ENCODE data around the gene PRORP.
A peak's percentile ranks its signal among the peaks of the same experiment; 100 is the strongest.
"Not testable (repeated sequence)": the region's sequence is repeated elsewhere in the genome, so short reads cannot be mapped to it uniquely, and the experiment has no call there.

The PRORP gene

DNA sequence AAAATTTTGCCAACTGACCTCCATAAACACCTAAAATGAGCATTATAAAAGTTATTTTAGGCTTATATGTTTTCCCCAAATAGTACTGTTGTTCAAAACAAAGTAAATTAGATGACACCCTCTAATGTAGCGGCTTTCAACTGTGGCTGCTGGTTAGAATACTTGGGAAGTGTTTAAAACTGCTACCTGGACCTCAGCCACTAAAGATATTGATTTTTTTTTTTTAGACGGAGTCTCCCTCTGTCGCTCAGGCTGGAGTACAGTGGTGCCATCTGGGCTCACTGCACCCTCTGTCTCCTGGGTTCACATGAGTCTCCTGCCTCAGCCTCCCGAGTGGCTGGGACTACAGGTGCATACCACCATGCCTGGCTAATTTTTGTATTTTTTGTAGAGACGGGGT lies 16.2 kb downstream of the PRORP start:
- no peak for DNase-seq (ENCODE audit: low read depth)

DNA sequence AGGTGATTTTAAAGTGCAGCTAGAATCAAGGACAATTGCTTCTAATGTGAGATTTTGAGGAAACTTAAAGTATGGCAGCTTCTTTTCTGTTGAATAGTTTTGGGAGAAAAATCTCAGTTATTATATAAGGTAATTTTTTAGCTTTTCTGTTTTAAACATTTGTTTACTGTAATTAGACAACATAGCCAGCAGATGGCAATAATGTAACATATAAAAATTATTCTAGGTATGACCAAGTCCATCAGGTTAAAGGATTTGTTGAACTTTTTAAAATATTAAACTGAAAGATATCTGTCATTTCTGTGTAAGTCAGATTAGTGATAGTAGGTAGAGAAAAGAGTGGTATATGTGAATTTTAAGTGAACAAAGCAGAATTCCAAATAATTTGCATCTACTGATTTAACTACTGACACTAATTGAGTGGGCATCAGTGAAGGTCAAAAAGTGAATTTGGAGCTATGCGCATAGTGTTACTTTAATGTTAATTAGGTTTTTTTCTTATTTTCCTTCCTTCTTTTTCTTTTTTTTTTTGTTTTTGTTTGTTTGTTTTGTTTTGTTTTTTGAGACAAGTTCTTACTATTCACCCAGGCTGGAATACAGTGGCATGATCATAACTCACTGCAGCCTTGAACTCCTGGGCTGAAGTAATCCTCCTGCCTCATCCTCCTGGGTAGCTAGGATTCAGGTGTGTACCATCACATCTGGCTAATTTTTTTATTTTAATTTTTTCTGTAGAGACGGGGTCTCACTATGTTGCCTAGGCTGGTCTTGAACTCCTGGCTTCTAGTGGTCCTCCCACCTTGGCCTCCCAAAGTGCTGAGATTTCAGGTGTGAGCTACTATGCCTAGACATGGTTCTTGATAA lies 18.6 kb downstream of the PRORP start:
- DNase-seq (ENCODE audit: low read depth): no peak

DNA sequence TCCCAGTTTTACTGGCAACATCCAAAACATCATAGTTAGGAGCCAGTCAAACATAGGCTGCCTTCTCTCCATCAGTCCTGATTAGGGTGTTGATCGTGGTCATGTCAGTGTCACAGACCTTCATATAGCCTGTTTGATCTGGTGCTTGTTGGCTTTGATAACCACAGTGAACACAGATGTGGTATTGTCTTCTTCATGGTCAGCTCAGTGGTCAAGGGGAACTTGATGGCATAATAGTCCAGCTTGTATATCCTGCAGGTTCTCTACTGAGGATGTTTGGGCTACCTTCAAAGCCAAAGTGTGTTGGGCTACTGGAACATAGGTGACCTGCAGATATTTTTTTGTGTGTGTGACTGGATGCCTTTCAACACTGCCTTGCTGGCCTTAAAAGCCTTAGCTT lies 21.7 kb downstream of the PRORP start:
- DNase-seq (ENCODE audit: low read depth): no peak

DNA sequence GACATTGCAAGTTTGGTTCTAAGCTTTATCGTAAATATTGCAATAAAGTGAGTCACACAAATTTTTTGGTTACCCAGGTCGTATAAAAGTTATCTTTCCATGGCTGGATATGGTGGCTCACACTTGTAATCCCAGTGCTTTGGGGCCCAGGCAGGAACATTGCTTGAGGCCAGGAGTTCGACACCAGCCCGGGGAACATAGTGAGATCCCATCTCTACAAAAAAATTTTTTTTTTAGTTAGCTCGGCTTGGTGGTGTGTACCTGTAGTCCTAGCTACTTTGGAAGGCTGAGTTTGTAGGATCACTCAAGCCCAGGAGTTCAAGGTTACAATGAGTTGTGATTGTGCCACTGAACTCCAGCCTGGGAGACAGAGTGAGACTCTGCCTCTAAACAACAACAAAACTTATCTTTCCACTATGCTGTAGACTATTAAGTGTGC lies 24.4 kb downstream of the PRORP start:
- no peak for DNase-seq (ENCODE audit: low read depth)

DNA sequence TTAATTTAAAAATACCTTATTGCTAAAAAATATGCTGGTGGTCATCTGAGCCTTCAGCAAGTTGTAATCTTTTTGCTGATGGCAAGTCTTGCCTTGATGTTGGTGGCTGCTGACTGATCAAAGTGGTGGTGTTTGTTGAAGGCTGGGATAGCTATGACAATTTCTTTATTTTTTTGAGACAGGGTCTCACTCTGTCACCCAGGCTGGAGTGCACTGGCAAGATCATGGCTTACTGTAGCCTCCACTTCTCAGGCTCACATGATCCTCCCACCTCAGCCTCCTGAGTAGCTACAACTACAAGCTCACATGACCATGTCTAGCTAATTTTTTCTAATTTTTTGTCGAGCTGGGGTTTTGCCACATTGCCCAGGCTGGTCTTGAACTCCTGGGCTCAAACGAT lies 24.8 kb downstream of the PRORP start:
- no peak for DNase-seq (ENCODE audit: low read depth)

DNA sequence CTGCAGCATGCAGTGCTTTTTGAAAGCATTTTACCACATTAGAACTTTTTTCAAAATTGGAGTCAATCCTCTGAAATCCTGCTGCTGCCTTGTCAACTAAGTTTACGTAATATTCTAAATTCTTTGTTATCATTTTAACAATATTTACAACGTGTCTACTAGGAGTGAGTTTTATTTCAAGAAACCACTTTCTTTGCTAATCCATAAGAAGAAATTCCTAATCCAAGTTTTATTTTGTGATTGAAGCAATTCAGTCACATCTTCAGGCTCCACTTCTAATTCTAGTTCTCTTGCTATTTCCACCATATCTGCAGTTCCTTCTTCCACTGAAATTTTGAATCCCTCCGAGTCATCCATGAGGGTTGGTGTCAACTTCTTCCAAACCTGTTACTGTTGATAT lies 25.4 kb downstream of the PRORP start:
- DNase-seq (ENCODE audit: low read depth): no peak

DNA sequence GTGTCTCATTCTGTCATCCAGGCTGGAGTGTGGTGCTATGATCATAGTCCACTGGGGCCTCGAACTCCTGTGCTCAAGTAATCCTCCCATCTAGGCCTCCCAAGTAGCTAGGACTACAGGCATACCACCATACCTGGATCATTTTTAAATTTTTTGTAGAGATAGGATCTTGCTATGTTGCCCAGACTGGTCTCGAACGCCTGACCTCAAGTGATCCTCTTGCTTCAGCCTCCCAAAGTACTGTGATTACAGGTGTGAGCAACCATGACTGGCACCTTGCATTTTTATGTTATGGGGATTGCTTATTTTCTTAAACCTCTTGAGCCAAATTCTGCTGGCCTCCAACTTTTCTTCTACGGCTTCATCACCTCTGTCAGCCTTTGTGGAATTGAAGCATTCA lies 26.9 kb downstream of the PRORP start:
- no peak for DNase-seq (ENCODE audit: low read depth)

DNA sequence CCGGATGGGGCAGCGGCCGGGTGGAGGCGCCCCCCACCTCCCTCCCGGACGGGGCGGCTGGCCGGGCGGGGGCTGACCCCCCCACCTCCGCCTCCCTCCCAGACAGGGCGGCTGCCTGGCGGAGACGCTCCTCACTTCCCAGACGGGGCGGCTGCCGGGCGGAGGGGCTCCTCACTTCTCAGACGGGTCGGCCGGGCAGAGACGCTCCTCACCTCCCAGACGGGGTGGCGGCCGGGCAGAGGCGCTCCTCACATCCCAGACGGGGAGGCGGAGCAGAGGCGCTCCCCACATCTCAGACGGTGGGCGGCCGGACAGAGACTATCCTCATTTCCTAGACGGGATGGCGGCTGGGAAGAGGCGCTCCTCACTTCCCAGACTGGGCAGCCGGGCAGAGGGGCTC lies 30.2 kb downstream of the PRORP start:
- DNase-seq (ENCODE audit: low read depth): not testable (repeated sequence)

DNA sequence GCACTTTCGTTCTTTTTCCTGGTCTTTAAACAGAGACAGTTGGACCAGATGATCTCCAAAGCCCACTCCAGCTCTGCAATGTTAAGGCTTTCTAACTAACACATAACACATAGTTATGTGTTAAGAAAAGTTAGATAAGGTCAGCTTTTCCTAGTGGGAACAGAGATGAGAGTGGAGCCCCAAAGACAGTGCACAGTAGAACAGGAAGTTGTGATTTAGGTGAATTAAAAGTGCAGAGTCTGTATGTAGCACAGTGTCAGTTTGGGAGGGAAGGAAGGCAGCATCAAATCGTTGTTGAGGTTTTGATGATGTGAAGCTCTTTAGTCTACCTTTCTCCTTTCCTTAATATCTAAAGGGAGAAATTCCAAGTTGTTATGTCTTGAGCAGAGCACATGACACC lies 31.7 kb downstream of the PRORP start:
- DNase-seq (ENCODE audit: low read depth): no peak

DNA sequence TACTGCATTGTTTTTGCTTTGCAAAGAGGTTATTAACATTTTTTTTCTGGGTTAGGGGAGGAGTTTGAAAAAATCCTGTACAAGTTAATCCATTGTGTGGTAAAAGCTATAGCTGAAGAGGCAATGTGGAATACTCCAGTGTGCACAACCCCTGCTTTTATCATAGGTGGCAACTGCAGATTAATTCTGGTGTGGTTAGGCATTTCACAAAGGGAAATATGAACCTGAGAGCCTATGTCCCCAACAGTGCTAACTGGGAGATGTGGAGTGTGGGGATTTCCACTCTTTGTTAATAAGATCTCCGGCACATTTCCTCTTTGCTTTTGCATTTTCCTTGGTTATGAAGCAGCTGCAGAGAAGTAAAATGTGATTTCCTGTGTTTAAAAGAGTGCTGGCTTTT lies 33.6 kb downstream of the PRORP start:
- DNase-seq (ENCODE audit: low read depth): no peak

DNA sequence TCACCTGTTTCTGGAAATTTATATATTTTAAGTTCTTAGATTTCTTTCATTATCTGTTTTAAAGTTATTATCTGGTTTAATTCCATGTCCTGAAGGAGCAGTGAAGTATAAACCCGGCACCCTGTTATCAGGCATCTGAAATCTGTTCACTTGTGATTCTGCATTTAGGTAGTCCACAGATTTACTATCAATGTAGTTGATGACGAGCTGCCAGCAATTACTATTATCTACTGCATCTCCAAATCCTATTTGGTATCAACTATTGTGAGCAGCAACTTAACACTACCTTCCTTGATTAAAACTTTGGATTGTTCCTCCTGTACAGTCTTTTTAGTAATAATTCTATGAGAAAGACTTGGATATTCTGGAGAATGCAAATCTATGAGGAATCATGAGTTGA lies 36.1 kb downstream of the PRORP start:
- DNase-seq (ENCODE audit: low read depth): no peak

DNA sequence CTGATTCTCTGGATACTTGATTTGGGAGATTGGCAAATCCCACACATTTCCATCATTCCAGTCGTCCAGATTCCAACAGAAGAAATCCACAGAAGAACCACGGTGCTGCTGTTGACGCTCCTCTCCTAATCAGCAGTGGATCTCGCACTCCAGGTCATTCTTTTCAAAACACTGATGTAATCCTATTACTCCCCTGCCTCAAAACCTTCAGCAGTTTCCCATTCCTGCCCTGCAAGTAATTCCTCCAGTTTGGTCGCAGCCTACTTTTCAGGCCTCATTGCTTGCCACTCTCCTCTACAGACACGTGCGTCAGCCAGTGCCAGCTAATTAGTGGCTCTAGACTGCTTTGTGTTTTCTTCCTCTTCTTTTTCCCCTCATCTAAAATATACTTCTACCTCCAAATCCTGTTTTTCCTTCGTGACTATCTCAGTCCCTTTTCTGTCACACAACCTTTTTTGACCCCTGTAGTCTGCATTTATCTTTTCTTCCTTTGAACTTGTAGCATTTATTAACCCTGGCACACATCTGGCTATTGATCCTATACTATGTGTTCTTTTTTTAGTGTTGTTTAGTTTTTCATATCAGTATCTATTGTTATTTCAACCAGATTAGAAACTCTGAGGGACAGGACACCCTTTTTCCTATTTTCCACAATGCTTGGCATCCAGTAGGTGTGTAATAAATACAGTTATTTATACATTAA lies 36.8 kb downstream of the PRORP start:
- no peak for DNase-seq (ENCODE audit: low read depth)

DNA sequence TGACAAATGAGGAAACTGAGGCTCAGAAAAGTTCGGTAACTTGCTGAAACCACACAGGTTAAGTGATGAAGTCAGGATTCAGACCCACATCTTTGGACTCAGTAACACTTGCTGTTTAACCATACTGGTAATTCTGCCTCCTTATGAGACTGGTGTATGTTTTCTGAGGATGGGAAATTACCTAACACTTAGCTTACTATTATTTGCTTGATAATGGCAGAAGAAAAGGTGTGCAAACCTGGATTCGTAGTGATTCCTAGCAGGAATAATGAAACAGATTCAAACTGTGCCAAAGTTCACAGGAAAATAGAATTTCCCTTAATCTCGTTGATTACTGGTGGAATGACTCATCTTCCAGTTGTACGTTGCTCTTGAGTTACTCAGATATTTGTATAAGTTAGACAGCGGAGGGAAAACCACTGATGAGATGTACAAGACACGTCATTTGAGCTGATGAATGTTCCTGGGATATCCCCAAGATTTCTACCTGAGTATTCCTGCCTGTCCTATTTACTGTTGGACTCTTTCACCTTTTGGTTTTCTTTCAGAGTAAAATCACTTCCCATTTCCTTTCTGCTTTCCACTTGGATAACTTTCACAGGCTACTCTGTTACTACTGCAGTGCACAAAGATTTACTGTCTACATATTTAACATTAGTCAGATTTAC lies 37.5 kb downstream of the PRORP start:
- peak; percentile 81 for DNase-seq (ENCODE audit: low read depth)

DNA sequence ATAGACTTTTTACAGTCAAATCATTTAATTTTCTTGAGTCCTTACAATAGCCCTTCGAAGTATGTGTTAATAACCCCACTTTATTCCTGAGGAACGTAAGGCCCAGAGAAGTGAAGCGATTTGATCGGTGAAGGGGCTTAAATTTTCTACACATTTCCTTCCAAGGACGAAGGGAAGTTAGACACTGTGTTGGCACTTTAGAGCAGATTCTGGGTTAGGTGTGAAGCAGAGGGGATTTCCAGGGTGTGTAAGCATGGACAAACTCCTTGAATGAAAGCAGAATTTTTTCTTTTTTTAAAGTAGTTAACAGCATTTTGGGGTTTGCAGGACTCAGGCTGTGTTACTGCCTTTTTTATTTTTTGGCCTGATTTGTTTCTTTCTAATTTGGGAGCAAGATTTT lies 38.9 kb downstream of the PRORP start:
- no peak for DNase-seq (ENCODE audit: low read depth)

DNA sequence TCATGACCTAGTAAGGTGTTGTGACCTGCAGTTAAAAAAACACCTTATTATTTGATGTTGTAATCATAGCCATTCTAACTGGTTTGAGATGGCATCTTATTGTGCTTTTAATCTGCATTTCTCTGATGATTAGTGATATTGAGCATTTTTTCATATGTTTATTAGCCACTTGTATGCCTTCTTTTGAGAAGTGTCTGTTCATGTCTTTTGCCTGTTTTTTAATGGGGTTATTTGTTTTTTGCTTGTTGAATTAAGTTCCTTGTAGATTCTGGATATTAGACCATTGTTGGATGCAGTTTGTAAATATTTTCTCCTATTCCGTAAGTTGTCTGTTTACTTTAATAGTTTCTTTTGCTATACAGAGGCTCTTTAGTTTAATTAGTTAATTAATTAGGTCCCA lies 41.0 kb downstream of the PRORP start:
- DNase-seq (ENCODE audit: low read depth): no peak

DNA sequence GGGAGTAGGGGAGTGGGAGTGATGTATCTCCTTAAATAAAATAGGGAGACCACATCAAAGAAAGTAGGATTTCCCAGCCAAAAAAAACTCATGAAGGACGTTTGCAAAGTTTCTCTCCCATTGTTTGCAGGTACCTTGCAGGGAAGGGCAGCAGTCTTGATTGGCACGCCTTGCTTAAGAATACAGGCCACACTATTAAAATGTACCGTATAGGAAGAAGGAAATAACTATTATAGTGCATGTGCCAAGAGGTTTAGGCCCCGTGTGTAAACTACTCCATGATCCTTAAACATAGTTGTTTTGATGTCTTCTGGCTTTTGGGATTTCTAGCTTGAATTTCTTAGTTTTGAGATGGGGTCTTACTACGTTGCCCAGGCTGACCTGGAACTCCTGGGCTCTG lies 42.5 kb downstream of the PRORP start:
- DNase-seq (ENCODE audit: low read depth): no peak

DNA sequence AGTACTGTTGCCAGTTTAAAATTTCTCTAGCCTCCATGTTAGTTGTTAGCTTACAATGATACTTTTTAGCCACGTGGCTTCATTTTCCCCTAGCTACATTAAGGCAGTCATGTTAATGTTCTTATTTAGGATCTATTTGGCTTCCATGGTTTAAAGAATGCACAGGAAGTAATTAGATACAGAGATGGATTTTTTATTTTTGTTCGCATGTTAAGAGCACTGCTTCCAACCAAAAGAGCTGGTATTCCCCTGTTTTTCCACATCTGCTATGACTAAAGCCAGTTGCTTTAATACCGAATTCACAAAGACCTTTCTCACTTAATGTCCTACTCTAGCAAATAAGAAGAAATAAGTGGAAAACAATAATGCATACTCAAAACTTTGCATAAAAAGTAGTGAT lies 45.1 kb downstream of the PRORP start:
- no peak for DNase-seq (ENCODE audit: low read depth)

Data from fibroblast of the conjunctiva (primary cell).